Mesodermal cell (in vitro differentiated cells): ENCODE data around the gene MRPL48.
"Not testable (repeated sequence)": the region's sequence is repeated elsewhere in the genome, so short reads cannot be mapped to it uniquely, and the experiment has no call there.

Source experiments
- H3K27ac ChIP-seq: 2 replicates; pipeline ENCODE4 v1.7.0; 2013; ENCODE audit warnings: mild to moderate bottlenecking, low read depth, low read length, moderate library complexity; ENCODE audit not compliant: severe bottlenecking
- H3K36me3 ChIP-seq: 2 replicates; pipeline ENCODE4 v1.7.1; 2013; ENCODE audit warnings: mild to moderate bottlenecking, low read length, moderate library complexity; ENCODE audit not compliant: control insufficient read depth, insufficient read depth
- H3K4me1 ChIP-seq: one replicate; pipeline ENCODE4 v1.7.1; 2013; ENCODE audit warnings: mild to moderate bottlenecking, low read length; ENCODE audit not compliant: insufficient read depth, control insufficient read depth, poor library complexity, severe bottlenecking
- H3K4me3 ChIP-seq: 2 replicates; pipeline ENCODE4 v1.7.0; 2013; ENCODE audit warnings: low read length, control low read depth, mild to moderate bottlenecking; ENCODE audit not compliant: insufficient read depth, poor library complexity, severe bottlenecking; ENCODE audit errors: extremely low read depth
- H3K9me3 ChIP-seq: 2 replicates; pipeline ENCODE4 v1.7.1; 2013; ENCODE audit warnings: mild to moderate bottlenecking, low read length, moderate library complexity; ENCODE audit not compliant: control insufficient read depth
- WGBS, 2 experiments: methylation state at CpG; one replicate each; pipeline ENCODE4 v1.1.5; 2013; ENCODE audit warnings: missing lambda C conversion rate in 2 of 2; ENCODE audit not compliant: insufficient coverage in 2 of 2; 5-methylcytosine and 5-hydroxymethylcytosine counted together

The MRPL48 gene

DNA sequence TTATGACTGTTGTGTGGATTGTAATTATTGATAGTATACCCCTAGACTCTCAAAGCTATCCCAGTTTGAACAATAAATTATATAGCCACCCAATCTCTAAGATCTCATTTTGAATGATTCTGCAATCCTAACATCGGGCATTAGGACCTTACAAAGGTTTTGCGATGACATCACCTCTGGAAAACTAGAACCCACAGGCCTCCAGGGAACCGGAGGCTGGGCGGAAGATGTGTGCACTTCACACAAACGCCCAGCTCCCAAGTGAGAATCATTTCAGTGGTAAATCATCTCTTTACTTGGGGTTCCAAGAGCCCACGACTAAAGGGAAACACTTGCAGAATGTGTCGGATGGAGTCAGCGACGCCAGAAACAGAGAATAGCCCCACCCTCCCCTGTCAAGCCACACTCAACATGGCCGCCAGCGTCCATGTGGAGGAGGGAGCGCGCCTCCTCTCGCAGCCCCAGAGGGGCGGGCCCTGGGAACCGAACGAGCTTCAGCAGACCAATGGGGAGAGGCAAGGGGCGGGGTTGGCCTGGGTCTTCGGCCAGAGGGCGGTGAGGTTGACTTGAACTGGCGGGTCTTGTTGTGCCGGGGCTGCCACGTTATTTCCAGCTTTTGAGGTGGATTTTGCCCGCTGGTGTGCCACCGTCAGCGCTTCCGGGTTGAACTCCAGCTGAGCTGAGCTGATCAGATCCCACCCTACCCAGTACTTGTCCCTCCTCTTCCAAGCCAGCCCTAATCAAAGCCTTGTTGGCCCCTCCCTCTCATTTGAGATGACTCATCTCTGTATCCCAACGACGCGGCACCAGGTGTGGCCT, 8.4 kb upstream of the MRPL48 start:
- WGBS, 2 experiments, result 0% methylated on average over 21 to 23 of the region's 30 CpGs
- Histone ChIP-seq H3K4me3 (peak overlapping the region; percentile 39), H3K36me3 (no peaks in the 10 kb centered on the region), H3K4me1 (no peaks in the 10 kb centered on the region), H3K9me3 (no peaks in the 10 kb centered on the region), H3K27ac (peak overlapping the region; percentile 98)

DNA sequence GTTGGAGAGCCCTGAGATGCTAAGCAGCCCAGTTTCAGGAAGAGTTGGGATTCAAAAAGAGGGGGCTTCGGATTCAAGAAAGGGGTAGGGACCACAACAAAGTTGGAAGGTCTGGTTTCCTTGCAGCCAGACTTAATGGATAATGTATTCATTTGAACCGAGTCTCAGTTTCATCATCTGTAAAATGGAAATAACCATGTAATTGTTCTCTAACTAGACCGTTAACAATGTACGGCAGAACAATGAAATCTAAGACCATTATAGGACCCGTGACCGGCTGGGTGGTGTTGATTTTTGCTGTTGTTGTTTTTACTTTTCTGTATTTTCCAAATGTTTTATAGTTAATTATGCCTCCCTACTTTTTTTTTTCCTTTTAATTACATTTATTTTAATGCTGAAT, 6.4 kb upstream of the MRPL48 start:
- no peak overlapping the region for H3K27ac ChIP-seq
- H3K36me3 ChIP-seq, result no peaks in the 10 kb centered on the region
- no peak overlapping the region for H3K4me3 ChIP-seq
- H3K9me3 ChIP-seq, result no peaks in the 10 kb centered on the region
- no peaks in the 10 kb centered on the region for H3K4me1 ChIP-seq
- 96% methylated on average over 2 to 3 of the region's 6 CpGs for WGBS, 2 experiments

DNA sequence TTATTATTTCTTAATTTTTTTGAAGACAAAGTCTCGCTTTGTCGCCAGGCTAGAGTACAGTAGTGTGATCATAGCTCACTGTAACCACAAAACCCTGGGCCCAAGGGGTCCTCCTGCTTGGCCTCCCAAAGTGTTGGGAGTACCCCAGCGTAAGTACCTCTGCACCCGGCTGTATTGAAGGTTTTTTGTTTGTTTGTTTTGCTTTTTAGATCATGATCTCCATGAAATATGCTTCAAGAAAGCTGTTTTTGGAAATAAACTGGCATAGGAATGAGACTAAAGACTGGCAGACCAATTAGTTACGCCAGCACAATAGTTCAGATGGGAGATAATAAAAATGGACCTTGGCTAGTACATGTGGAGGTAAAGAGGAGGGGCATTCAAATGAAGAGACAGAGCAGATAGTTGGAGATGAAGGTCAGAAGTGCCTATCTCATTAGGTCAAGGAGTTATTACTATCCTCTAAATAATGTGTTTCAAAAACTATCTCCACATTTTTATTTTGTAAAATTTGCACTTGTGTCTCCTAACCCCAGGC, 4.1 kb upstream of the MRPL48 start:
- no peaks in the 10 kb centered on the region for H3K4me1 ChIP-seq
- WGBS, 2 experiments, result 93% methylated on average over 3 to 5 of the region's 5 CpGs
- H3K27ac ChIP-seq, result peak overlapping the region; percentile 53

DNA sequence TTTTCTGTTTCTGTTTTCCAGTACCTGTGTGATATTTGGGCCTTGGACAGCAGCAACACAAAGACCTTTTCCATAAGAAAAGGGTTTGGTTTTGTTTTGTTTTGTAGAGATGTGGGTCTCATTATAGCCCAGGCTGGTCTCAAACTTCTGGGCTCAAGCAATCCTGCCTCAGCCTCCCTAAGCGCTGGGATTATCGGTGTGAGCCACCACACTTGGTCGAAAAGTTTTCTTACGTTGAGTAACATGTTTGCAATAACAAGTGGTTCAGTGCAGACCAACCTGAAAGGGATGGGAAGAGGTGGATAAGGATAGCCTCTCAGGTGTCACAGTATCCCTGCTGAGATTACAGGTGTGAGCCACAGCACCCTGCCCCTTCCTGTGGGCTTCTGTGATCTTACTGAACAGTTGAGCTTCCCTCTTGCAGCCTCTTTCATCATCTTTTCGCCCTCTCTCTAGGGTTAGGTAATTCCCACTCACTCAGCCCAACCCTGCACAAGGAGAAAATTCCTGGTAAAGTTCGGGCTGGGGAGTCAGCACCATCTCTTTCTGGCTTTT, 3.5 kb upstream of the MRPL48 start:
- H3K36me3 ChIP-seq, result no peaks in the 10 kb centered on the region
- no peak overlapping the region for H3K4me3 ChIP-seq
- no peaks in the 10 kb centered on the region for H3K4me1 ChIP-seq
- no peaks in the 10 kb centered on the region for H3K9me3 ChIP-seq
- peak overlapping the region; percentile 53 for H3K27ac ChIP-seq
- 92 to 98% methylated on average over 5 of the region's 6 CpGs for WGBS, 2 experiments

More for the DNA sequence above, 4.1 kb upstream of the MRPL48 start:
- Histone ChIP-seq H3K9me3 (no peaks in the 10 kb centered on the region), H3K36me3 (no peaks in the 10 kb centered on the region), H3K4me3 (no peak overlapping the region)

DNA sequence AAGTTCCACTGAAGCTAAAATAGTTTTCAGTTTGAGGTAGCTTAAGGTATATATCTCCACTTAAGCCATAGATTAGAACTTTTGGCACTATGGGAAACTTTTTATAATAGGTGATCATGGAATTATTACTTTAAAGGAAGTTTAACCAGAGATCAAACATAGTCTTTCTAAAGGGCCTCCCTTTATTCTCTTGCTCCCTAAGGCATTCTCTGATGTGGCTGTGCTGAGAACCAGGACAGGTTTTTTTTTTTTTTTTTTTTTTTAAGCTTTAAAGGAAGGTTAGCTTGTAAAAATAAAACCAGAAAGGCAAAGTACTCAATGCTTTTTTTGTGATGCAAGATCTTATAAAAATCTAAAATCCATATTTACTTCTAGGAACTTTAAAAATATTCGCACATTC, 2.9 kb upstream of the MRPL48 start:
- WGBS, 2 experiments, result no CpG with 5 or more reads among the region's 1 CpG
- no peak overlapping the region for H3K4me3 ChIP-seq
- no peaks in the 10 kb centered on the region for H3K4me1 ChIP-seq
- no peak overlapping the region for H3K27ac ChIP-seq
- H3K9me3 ChIP-seq, result no peaks in the 10 kb centered on the region
- H3K36me3 ChIP-seq, result no peaks in the 10 kb centered on the region

DNA sequence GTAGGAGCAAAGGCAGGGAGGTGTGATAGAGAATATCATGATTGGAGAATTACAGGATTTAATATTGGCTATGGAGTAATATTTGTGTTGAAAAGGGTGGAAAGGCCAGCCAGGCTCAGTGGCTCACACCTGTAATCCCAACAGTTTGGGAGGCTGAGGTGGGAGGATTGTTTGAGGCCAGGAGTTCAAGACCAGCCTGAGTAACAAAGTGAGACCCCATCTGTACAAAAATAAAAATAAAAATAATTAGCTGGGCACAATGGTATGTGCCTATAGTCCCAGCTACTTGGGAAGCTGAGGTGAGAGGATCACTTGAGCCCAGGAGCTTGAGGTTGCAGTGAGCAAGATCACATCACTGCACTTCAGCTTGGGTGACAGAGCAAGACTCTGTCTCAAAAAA, 2.2 kb upstream of the MRPL48 start:
- not testable (repeated sequence) for H3K9me3 ChIP-seq, H3K4me1 ChIP-seq, H3K27ac ChIP-seq, H3K4me3 ChIP-seq, H3K36me3 ChIP-seq

DNA sequence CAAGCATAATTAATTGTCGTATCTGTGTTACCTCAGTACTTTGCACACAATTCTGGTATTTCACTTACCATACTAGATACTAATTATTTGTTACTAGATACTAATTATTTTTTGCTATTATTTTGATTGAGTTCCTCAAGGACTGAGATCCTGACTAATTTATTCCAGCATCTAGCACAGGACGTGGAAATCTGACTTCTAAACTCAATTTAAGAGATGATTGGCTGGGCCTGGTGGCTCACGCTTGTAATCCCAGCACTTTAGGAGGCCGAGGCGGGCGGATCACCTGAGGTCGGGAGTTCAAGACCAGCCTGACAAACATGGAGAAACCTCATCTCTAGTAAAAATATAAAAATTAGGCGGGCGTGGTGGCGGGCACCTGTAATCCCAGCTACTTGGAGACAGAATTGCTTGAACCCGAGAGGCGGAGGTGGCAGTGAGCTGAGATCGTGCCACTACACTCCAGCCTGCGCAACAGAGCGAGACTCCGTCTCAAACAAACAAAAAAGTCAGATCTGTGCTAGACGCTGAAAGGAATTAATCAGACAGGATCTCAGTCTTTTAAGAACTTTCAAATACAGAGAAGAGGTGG, 527 bp upstream of the MRPL48 start:
- H3K4me3 ChIP-seq, result peak overlapping the region; percentile 69
- H3K27ac ChIP-seq, result peak overlapping the region; percentile 95
- no peaks in the 10 kb centered on the region for H3K4me1 ChIP-seq
- WGBS, 2 experiments, result 83 to 94% methylated on average over 13 to 14 of the region's 17 CpGs
- no peaks in the 10 kb centered on the region for H3K9me3 ChIP-seq
- no peaks in the 10 kb centered on the region for H3K36me3 ChIP-seq

DNA sequence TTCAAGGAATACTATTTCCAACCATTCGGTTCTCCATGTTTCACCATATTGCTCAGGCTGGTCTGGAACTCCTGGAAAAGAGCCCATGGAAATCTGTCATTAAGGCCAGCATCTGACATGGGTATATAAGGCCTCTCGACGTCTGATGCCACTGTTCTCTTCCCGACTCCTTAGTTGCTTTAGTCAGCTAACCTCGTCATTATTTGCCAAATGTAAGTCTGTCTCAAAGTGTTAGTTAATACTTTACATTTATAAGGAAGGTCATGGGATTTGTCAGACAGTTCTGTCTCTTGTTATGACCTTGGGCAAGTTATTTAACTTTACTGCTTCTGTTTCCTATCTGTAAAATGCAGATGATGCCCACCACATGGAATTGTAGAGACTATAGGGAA, 1.6 kb downstream of the MRPL48 start:
- H3K4me1 ChIP-seq, result no peaks in the 10 kb centered on the region
- WGBS, 2 experiments, result 100% methylated on average over 3 to 4 of the region's 5 CpGs
- H3K4me3 ChIP-seq, result no peak overlapping the region
- no peak overlapping the region for H3K27ac ChIP-seq
- H3K36me3 ChIP-seq, result no peaks in the 10 kb centered on the region
- no peaks in the 10 kb centered on the region for H3K9me3 ChIP-seq

DNA sequence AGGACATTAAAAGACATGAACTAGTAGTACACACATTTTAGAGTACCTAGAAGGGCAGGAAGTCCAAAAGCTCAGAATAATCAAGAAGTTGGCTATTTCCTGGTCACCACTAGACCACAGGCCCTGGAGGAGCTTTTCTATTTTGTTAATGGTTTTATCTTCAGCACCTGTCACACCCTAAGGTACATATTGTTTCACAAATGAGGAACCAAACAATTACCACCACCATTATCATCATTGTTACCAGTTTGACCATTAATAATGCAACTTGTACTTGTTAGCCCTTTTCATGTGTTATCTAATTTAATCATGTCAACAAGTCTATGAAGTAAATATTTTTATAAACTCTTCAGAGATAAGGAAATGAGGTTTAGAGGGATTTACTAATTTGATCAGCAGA, 4.9 kb downstream of the MRPL48 start:
- Histone ChIP-seq H3K27ac (no peak overlapping the region), H3K4me3 (no peak overlapping the region), H3K36me3 (peaks cover 11% of the 10 kb centered on the region), H3K4me1 (no peaks in the 10 kb centered on the region), H3K9me3 (no peaks in the 10 kb centered on the region)

DNA sequence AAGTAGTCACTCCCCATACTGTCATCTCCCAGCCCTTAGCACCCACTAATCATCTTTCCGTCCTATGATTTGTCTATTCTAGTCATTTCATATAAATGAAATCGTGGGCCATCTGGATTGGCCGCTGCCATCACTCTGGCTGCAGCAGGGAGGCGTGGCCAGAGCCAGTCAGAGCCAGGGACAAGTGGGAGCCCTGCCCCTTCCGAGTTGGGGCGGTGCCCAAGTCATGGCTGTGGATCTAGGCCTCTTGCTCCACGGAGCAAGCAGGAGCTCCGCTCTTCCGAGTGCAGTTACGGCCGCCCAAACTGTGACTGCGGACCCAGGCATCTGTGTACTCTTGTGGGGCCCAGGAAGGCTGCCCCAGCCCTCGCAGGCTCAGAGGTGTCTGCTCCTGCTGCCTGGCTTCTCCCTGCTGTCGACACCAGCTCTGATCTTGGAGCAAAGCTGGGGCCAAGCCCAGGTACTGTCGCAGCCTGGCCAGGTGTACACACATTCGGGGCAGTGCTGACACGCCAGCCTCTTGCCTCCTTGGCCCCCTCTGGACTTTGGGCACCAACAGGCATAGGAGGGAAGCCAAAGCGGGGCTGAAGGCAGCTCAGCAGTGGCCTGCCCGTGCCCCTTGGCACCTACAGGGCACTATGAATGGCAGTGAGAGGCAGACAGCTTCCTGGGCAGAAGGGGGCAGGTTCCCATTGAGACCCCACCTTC, 8.4 kb downstream of the MRPL48 start:
- H3K4me1 ChIP-seq, result no peaks in the 10 kb centered on the region
- H3K27ac ChIP-seq, result no peak overlapping the region
- H3K9me3 ChIP-seq, result no peaks in the 10 kb centered on the region
- WGBS, 2 experiments, result 91 to 94% methylated on average over 18 to 19 of the region's 19 CpGs
- H3K36me3 ChIP-seq, result peaks cover 11% of the 10 kb centered on the region
- no peak overlapping the region for H3K4me3 ChIP-seq
